Vagina (tissue), 2 donors: Measurements from ENCODE around the gene KRT20. TPM values are rescaled to one million over a fixed set of nuclear protein-coding genes. Genes with fewer than 3 reads are reported as not detected.

Experiments used
- DNase-seq, 2 donors: peaks; one replicate each; pipeline ENCODE4 v3.0.0-alpha.2; 2017; ENCODE audit errors: extremely low spot score in 2 of 2
- H3K27ac ChIP-seq: fragments of 200-600 bp; sonication (generic); one replicate; pipeline ENCODE4 v1.5.1; 2019
- H3K27me3 ChIP-seq: fragments of 200-600 bp; sonication (generic); one replicate; pipeline ENCODE4 v1.5.1; 2019
- H3K36me3 ChIP-seq, 2 donors: fragments of 200-600 bp; sonication (generic); one replicate each; pipeline ENCODE4 v1.5.1; 2017 to 2019
- H3K4me1 ChIP-seq: fragments of 200-600 bp; sonication (generic); one replicate; pipeline ENCODE4 v1.5.1; 2019
- H3K4me3 ChIP-seq, 2 donors: fragments of 200-600 bp; sonication (generic); 1 replicate in 1 of 2; 2 replicates in 1 of 2; pipeline ENCODE4 v1.5.1; 2016 to 2019
- H3K9me3 ChIP-seq: fragments of 200-600 bp; sonication (generic); one replicate; pipeline ENCODE4 v1.5.1; 2019
- CTCF ChIP-seq, 3 experiments: fragments of 450-650 bp in 2 of 3; fragments of 200-600 bp in 1 of 3; sonication (generic) in 1 of 3; IDR thresholded peaks; one replicate each; pipeline ENCODE4 v1.5.1; 2017 to 2019; ENCODE audit warnings: antibody characterized with exemption in 3 of 3, mild to moderate bottlenecking in 2 of 3, moderate library complexity in 2 of 3
- POLR2A ChIP-seq, 2 donors: fragments of 450-650 bp; IDR thresholded peaks; one replicate each; pipeline ENCODE4 v1.6.1; 2017; ENCODE audit warnings: antibody characterized with exemption in 2 of 2, mild to moderate bottlenecking in 2 of 2, moderate library complexity in 2 of 2
- POLR2AphosphoS5 ChIP-seq, 2 donors: sonication (generic); formaldehyde crosslinking; IDR thresholded peaks; one replicate each; pipeline ENCODE4 v1.9.0; 2017; ENCODE audit warnings: antibody characterized with exemption in 2 of 2, mild to moderate bottlenecking in 2 of 2, low read depth in 1 of 2; ENCODE audit not compliant: insufficient read depth in 1 of 2
- intact Hi-C: fragments of 100-400 bp; cut with DNase I; formaldehyde crosslinking; loops from one replicate; pipeline ENCODE4 v1.15.1; 2023
- total RNA-seq: library from RNA; depleted of rRNA; stranded (reverse); fragments of >200 nt; gene quantifications from one replicate; pipeline ENCODE4 v1.2.3, GENCODE V29; 2016

KRT20 gene
- total RNA-seq, 1 donor from 2014 or later = not detected

- Histone ChIP-seq H3K4me3 (no peak overlapping the region), H3K9me3 (no peaks in the 10 kb centered on the region), H3K27ac (no peak overlapping the region), H3K36me3 (no peaks in the 10 kb centered on the region), H3K27me3 (no peaks in the 10 kb centered on the region), H3K4me1 (peaks cover 13% of the 10 kb centered on the region)
- TF ChIP-seq POLR2AphosphoS5 (IDR thresholded peaks at IDR 0.05; ENCODE audit: insufficient read depth in 1 of 2, low read depth in 1 of 2) = no peak
- no peak for DNase-seq
- intact Hi-C loops = no loop called here
These were observed 15.8 kb upstream of the KRT20 start for GRCh38 chr17:40900809-40901356.

- Histone ChIP-seq H3K4me3 (no peak overlapping the region), H3K9me3 (no peaks in the 10 kb centered on the region), H3K27ac (no peak overlapping the region), H3K27me3 (no peaks in the 10 kb centered on the region), H3K36me3 (no peaks in the 10 kb centered on the region), H3K4me1 (no peaks in the 10 kb centered on the region)
- DNase-seq = no peak
- intact Hi-C loops = no loop called here
- no peak for TF ChIP-seq POLR2AphosphoS5 (IDR thresholded peaks at IDR 0.05; ENCODE audit: insufficient read depth in 1 of 2, low read depth in 1 of 2)
- no peak for TF ChIP-seq CTCF (IDR thresholded peaks at IDR 0.05)
- no peak for TF ChIP-seq POLR2A (IDR thresholded peaks at IDR 0.05)
These were observed 11.9 kb upstream of the KRT20 start for GRCh38 chr17:40896916-40897455.

GRCh38 chr17:40895106-40895730, 10.2 kb upstream of the KRT20 start:
- intact Hi-C loops = no loop called here
- H3K4me1 ChIP-seq = no peaks in the 10 kb centered on the region
- H3K36me3 ChIP-seq = no peaks in the 10 kb centered on the region
- no peak overlapping the region for H3K27ac ChIP-seq
- no peak for DNase-seq
- H3K9me3 ChIP-seq = no peaks in the 10 kb centered on the region
- no peak for TF ChIP-seq CTCF (IDR thresholded peaks at IDR 0.05)
- TF ChIP-seq POLR2AphosphoS5 (IDR thresholded peaks at IDR 0.05; ENCODE audit: insufficient read depth in 1 of 2, low read depth in 1 of 2) = no peak
- TF ChIP-seq POLR2A (IDR thresholded peaks at IDR 0.05) = no peak
- no peak overlapping the region for H3K4me3 ChIP-seq
- H3K27me3 ChIP-seq = no peaks in the 10 kb centered on the region

DNA sequence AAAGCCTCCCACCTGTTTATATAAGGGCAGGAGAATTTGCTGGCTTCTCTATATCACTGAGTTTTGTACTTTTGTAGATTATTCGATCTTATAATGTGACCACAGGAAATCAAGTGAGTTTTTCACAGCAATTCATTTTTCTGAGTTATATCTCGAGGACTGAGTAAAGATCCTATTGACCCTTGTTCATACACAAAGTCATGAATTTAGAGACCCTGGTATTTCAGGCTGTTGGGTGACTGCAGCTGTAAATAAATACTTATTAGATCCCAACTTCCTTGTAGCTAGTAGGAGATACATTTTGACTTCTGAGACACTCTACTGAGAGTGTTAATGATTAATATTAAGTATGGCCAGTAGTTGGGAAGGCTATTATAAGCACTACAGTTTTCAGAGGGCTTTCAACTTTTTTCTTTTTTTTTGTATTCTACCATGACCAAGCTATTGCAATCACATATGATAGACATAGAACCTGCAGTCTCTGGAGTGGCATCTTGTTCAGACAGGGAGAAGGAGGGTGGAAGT, 3.2 kb upstream of the KRT20 start:
- TF ChIP-seq POLR2AphosphoS5 (IDR thresholded peaks at IDR 0.05; ENCODE audit: insufficient read depth in 1 of 2, low read depth in 1 of 2) (no peak), POLR2A (IDR thresholded peaks at IDR 0.05) (no peak), CTCF (IDR thresholded peaks at IDR 0.05) (no peak)
- Histone ChIP-seq H3K27me3 (no peaks in the 10 kb centered on the region), H3K27ac (no peak overlapping the region), H3K36me3 (no peaks in the 10 kb centered on the region), H3K4me1 (no peaks in the 10 kb centered on the region), H3K4me3 (no peak overlapping the region), H3K9me3 (no peaks in the 10 kb centered on the region)
- intact Hi-C loops = no loop called here
- no peak for DNase-seq

DNA sequence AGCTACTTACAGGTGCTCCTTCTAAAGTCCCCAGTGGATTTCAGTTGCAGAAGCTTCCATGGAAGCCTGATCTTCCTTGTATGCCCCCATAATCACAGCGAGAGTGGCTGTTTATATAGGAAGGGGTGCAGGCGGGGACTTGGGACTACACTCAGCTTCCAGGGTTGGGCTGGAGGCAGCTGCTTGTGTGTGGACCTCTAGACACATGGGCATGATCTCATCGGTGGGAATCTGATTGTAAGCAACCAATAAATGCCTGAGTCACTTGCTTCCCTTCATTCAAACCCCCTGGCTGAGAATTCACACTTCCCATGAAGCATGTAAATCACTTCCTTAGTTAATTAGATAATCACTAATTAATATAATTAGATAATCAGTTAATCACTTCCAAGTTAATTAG, 1.0 kb upstream of the KRT20 start:
- H3K4me3 ChIP-seq = no peak overlapping the region
- intact Hi-C loops = no loop called here
- no peak for DNase-seq
- H3K9me3 ChIP-seq = no peaks in the 10 kb centered on the region
- H3K36me3 ChIP-seq = no peaks in the 10 kb centered on the region
- H3K27ac ChIP-seq = peak overlapping the region; percentile 56
- no peak for TF ChIP-seq CTCF (IDR thresholded peaks at IDR 0.05)
- no peak for TF ChIP-seq POLR2A (IDR thresholded peaks at IDR 0.05)
- TF ChIP-seq POLR2AphosphoS5 (IDR thresholded peaks at IDR 0.05; ENCODE audit: insufficient read depth in 1 of 2, low read depth in 1 of 2) = no peak
- no peaks in the 10 kb centered on the region for H3K4me1 ChIP-seq
- H3K27me3 ChIP-seq = no peaks in the 10 kb centered on the region
